ENCODE data around the gene SSH2.

DNA sequence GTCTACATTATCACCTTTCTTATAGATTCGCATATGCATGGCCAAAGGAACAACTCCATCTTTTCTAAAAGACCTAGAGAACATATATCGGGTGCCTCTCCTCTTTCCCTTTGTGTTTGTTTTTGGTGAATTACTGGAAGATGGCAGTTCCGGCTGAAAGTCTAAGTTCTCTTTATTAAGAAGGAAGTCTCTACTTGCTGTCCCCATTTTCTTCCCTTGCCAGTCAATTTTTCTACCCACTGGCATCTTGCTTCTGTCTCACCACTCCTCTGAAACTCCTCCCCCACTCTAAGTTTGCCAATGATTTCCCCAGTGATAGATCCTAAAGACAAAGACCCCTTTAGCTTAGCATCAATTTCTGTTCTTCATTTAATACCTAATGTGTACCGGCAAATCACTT is 213.5 kb downstream of the SSH2 start:
- TF ChIP-seq, protein P1, sequence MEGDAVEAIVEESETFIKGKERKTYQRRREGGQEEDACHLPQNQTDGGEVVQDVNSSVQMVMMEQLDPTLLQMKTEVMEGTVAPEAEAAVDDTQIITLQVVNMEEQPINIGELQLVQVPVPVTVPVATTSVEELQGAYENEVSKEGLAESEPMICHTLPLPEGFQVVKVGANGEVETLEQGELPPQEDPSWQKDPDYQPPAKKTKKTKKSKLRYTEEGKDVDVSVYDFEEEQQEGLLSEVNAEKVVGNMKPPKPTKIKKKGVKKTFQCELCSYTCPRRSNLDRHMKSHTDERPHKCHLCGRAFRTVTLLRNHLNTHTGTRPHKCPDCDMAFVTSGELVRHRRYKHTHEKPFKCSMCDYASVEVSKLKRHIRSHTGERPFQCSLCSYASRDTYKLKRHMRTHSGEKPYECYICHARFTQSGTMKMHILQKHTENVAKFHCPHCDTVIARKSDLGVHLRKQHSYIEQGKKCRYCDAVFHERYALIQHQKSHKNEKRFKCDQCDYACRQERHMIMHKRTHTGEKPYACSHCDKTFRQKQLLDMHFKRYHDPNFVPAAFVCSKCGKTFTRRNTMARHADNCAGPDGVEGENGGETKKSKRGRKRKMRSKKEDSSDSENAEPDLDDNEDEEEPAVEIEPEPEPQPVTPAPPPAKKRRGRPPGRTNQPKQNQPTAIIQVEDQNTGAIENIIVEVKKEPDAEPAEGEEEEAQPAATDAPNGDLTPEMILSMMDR (tag by site-specific recombination; IDR thresholded peaks at IDR 0.05) = no peak
- TF ChIP-seq ZBTB1 (tag by site-specific recombination; IDR thresholded peaks at IDR 0.05) (no peak), SETDB1 (IDR thresholded peaks at IDR 0.05; ENCODE audit: insufficient read length, low read length) (no peak), OSR2 (tag by site-specific recombination; IDR thresholded peaks at IDR 0.05) (no peak), ZNF664 (tag by site-specific recombination; IDR thresholded peaks at IDR 0.05) (no peak), ZNF629 (tag by site-specific recombination; IDR thresholded peaks at IDR 0.05) (no peak), ZNF792 (tag by site-specific recombination; IDR thresholded peaks at IDR 0.05) (no peak)
- TF ChIP-seq, protein P2, sequence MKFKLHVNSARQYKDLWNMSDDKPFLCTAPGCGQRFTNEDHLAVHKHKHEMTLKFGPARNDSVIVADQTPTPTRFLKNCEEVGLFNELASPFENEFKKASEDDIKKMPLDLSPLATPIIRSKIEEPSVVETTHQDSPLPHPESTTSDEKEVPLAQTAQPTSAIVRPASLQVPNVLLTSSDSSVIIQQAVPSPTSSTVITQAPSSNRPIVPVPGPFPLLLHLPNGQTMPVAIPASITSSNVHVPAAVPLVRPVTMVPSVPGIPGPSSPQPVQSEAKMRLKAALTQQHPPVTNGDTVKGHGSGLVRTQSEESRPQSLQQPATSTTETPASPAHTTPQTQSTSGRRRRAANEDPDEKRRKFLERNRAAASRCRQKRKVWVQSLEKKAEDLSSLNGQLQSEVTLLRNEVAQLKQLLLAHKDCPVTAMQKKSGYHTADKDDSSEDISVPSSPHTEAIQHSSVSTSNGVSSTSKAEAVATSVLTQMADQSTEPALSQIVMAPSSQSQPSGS (tag by site-specific recombination; IDR thresholded peaks at IDR 0.05; ENCODE audit: low read depth) = no peak
- TF ChIP-seq, protein P3, sequence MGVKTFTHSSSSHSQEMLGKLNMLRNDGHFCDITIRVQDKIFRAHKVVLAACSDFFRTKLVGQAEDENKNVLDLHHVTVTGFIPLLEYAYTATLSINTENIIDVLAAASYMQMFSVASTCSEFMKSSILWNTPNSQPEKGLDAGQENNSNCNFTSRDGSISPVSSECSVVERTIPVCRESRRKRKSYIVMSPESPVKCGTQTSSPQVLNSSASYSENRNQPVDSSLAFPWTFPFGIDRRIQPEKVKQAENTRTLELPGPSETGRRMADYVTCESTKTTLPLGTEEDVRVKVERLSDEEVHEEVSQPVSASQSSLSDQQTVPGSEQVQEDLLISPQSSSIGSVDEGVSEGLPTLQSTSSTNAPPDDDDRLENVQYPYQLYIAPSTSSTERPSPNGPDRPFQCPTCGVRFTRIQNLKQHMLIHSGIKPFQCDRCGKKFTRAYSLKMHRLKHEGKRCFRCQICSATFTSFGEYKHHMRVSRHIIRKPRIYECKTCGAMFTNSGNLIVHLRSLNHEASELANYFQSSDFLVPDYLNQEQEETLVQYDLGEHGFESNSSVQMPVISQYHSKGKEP (tag by site-specific recombination; IDR thresholded peaks at IDR 0.05) = no peak
- TF ChIP-seq, protein P4, sequence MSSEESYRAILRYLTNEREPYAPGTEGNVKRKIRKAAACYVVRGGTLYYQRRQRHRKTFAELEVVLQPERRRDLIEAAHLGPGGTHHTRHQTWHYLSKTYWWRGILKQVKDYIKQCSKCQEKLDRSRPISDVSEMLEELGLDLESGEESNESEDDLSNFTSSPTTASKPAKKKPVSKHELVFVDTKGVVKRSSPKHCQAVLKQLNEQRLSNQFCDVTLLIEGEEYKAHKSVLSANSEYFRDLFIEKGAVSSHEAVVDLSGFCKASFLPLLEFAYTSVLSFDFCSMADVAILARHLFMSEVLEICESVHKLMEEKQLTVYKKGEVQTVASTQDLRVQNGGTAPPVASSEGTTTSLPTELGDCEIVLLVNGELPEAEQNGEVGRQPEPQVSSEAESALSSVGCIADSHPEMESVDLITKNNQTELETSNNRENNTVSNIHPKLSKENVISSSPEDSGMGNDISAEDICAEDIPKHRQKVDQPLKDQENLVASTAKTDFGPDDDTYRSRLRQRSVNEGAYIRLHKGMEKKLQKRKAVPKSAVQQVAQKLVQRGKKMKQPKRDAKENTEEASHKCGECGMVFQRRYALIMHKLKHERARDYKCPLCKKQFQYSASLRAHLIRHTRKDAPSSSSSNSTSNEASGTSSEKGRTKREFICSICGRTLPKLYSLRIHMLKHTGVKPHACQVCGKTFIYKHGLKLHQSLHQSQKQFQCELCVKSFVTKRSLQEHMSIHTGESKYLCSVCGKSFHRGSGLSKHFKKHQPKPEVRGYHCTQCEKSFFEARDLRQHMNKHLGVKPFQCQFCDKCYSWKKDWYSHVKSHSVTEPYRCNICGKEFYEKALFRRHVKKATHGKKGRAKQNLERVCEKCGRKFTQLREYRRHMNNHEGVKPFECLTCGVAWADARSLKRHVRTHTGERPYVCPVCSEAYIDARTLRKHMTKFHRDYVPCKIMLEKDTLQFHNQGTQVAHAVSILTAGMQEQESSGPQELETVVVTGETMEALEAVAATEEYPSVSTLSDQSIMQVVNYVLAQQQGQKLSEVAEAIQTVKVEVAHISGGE (tag by site-specific recombination; conservative IDR thresholded peaks at IDR 0.05; ENCODE audit: low read depth) = no peak

All from HEK293 (cell line).